HCT116 (cell line): Measurements from ENCODE around the gene MAML2. TPM values are rescaled to one million over a fixed set of nuclear protein-coding genes. Genes with fewer than 3 reads are reported as not detected.

Experiments used
- ATAC-seq: fragments of 200-7000 bp; cut with Tn5 transposase; 2 replicates; pipeline ENCODE4 v1.9.1; 2020; ENCODE audit warnings: mild to moderate bottlenecking, moderate library complexity
- BruUV-seq: library from RNA; stranded (reverse); fragments of 400-500 nt; replicated peaks from 2 replicates; lab custom pipeline; 2021; lab: Mats Ljungman, UMichigan
- CTCF ChIA-PET: fragments of 300-600 bp; sonication (Branson Sonifier 250); formaldehyde crosslinking; loops from one replicate; lab custom pipeline; 2021; ENCODE audit warnings: antibody characterized with exemption; lab: Charles Lee
- POLR2A ChIA-PET: fragments of 300-600, 350-600 bp; sonication (Branson Sonifier 250); formaldehyde crosslinking; loops from one replicate; lab custom pipeline; 2021; ENCODE audit warnings: antibody characterized with exemption; lab: Charles Lee
- RAD21 ChIA-PET, 2 experiments: fragments of 300-600 bp; sonication (Branson Sonifier 250); formaldehyde crosslinking; loops; one replicate each; lab custom pipeline; 2023; ENCODE audit warnings: low total read pairs in 2 of 2; ENCODE audit not compliant: uncharacterized antibody in 2 of 2, unreplicated experiment in 2 of 2, low non-redundant PET in 1 of 2; lab: Charles Lee
- DNase-seq: peaks from one replicate; pipeline ENCODE4 v3.0.0-alpha.2; 2010; ENCODE audit warnings: low read depth, low spot score
- H2AFZ ChIP-seq: fragments of 200-600 bp; shearing (Covaris generic), sonication (generic); 2 replicates; pipeline ENCODE4 v1.6.1; 2017; ENCODE audit warnings: low read depth, mixed run types, mixed read lengths, antibody characterized with exemption, low read length; ENCODE audit not compliant: poor library complexity, severe bottlenecking
- H3K27ac ChIP-seq: 2 replicates; pipeline ENCODE4 v1.5.1; 2012; ENCODE audit warnings: low read depth, low read length
- H3K27me3 ChIP-seq: fragments of 200-600 bp; sonication (generic); 2 replicates; pipeline ENCODE4 v1.6.1; 2016; ENCODE audit warnings: mixed run types, low read length, mixed read lengths; ENCODE audit not compliant: insufficient read depth
- H3K36me3 ChIP-seq, 2 experiments: fragments of 200-500 bp in 1 of 2; fragments of 200-600 bp in 1 of 2; sonication (Bioruptor generic) in 1 of 2; sonication (generic) in 1 of 2; 2 replicates each; pipeline versions ENCODE4 v1.5.1 to v1.6.1; 2014 to 2016; ENCODE audit warnings: low read length in 2 of 2, inconsistent platforms in 1 of 2, mixed read lengths in 1 of 2, mixed run types in 1 of 2; ENCODE audit not compliant: insufficient read depth in 2 of 2, control insufficient read depth in 1 of 2
- H3K4me1 ChIP-seq, 2 experiments: fragments of 200-600 bp in 1 of 2; sonication (generic) in 1 of 2; 2 replicates each; pipeline versions ENCODE4 v1.5.1 to v1.6.1; 2012 to 2017; ENCODE audit warnings: low read length in 2 of 2, inconsistent platforms in 1 of 2, mild to moderate bottlenecking in 1 of 2, mixed read lengths in 1 of 2, mixed run types in 1 of 2, moderate library complexity in 1 of 2; ENCODE audit not compliant: insufficient read depth in 2 of 2, control insufficient read depth in 1 of 2
- H3K4me2 ChIP-seq: fragments of 200-600 bp; sonication (generic); 2 replicates; pipeline ENCODE4 v1.6.1; 2017; ENCODE audit warnings: mixed run types, low read length, mixed read lengths
- H3K4me3 ChIP-seq, 2 experiments: fragments of 200-600 bp in 1 of 2; sonication (generic) in 1 of 2; replicated peaks in 1 of 2; 2 replicates each; pipeline ENCODE4 v1.5.1; 2011 to 2016; ENCODE audit warnings: low read length in 2 of 2, control low read depth in 1 of 2, low read depth in 1 of 2, mild to moderate bottlenecking in 1 of 2, mixed read lengths in 1 of 2, mixed run types in 1 of 2
- H3K79me2 ChIP-seq: fragments of 200-600 bp; sonication (generic); 2 replicates; pipeline ENCODE4 v1.6.1; 2017; ENCODE audit warnings: mild to moderate bottlenecking, mixed run types, low read length, moderate library complexity, mixed read lengths; ENCODE audit not compliant: insufficient read depth
- H3K9ac ChIP-seq: fragments of 200-600 bp; sonication (generic); 2 replicates; pipeline ENCODE4 v1.6.1; 2016; ENCODE audit warnings: low read length, mixed read lengths
- H3K9me2 ChIP-seq: fragments of 200-600 bp; sonication (generic), shearing (Covaris generic); 2 replicates; pipeline ENCODE4 v1.6.1; 2017; ENCODE audit warnings: mixed run types, mild to moderate bottlenecking, moderate library complexity; ENCODE audit not compliant: insufficient read depth
- H3K9me3 ChIP-seq, 2 experiments: fragments of 200-500 bp in 1 of 2; fragments of 200-600 bp in 1 of 2; sonication (Bioruptor generic) in 1 of 2; sonication (generic) in 1 of 2; 2 replicates each; pipeline ENCODE4 v1.6.1; 2014 to 2017; ENCODE audit warnings: low read length in 2 of 2, mixed read lengths in 2 of 2, inconsistent platforms in 1 of 2, low read depth in 1 of 2, mild to moderate bottlenecking in 1 of 2, mixed run types in 1 of 2, moderate library complexity in 1 of 2; ENCODE audit not compliant: control insufficient read depth in 1 of 2, insufficient read depth in 1 of 2
- H4K20me1 ChIP-seq: fragments of 200-600 bp; sonication (generic), shearing (Covaris generic); 2 replicates; pipeline ENCODE4 v1.6.1; 2017; ENCODE audit warnings: mixed run types, mild to moderate bottlenecking, moderate library complexity; ENCODE audit not compliant: insufficient read depth
- ATF3 ChIP-seq: IDR thresholded peaks from 2 replicates; pipeline ENCODE4 v1.6.1; 2012
- CBX3 ChIP-seq: IDR thresholded peaks from 2 replicates; pipeline ENCODE4 v1.6.1; 2012; ENCODE audit warnings: low read depth
- CEBPB ChIP-seq: IDR thresholded peaks from 2 replicates; pipeline ENCODE4 v1.6.1; 2012; ENCODE audit warnings: low read depth
- CTCF ChIP-seq, 3 experiments: fragments of 200-600 bp in 1 of 3; sonication (generic) in 1 of 3; IDR thresholded peaks in 2 of 3; conservative IDR thresholded peaks in 1 of 3; 2 replicates each; pipeline ENCODE4 v1.5.1; 2012 to 2017; ENCODE audit warnings: low read depth in 2 of 3, low read length in 2 of 3, antibody characterized with exemption in 1 of 3, borderline replicate concordance in 1 of 3, control low read depth in 1 of 3, mild to moderate bottlenecking in 1 of 3, mixed read lengths in 1 of 3, mixed run types in 1 of 3, moderate library complexity in 1 of 3; ENCODE audit not compliant: insufficient read depth in 1 of 3
- EGR1 ChIP-seq: IDR thresholded peaks from 2 replicates; pipeline ENCODE4 v1.6.1; 2012; ENCODE audit warnings: low read depth
- ELF1 ChIP-seq: IDR thresholded peaks from 2 replicates; pipeline ENCODE4 v1.6.1; 2012; ENCODE audit warnings: low read depth, borderline replicate concordance
- EZH2 ChIP-seq: fragments of 200-600 bp; sonication (generic); IDR thresholded peaks from 2 replicates; pipeline ENCODE4 v1.6.1; 2017; ENCODE audit warnings: antibody characterized with exemption, mixed run types
- EZH2phosphoT487 ChIP-seq: fragments of 200-600 bp; IDR thresholded peaks from 2 replicates; pipeline ENCODE4 v1.6.1; 2018; ENCODE audit warnings: antibody characterized with exemption, borderline replicate concordance
- FOSL1 ChIP-seq: IDR thresholded peaks from 2 replicates; pipeline ENCODE4 v1.6.1; 2012; ENCODE audit warnings: low read depth
- JUND ChIP-seq: IDR thresholded peaks from 2 replicates; pipeline ENCODE4 v1.6.1; 2012
- MAX ChIP-seq: IDR thresholded peaks from 2 replicates; pipeline ENCODE4 v1.6.1; 2012
- POLR2AphosphoS5 ChIP-seq: IDR thresholded peaks from 2 replicates; pipeline ENCODE4 v1.6.1; 2011; ENCODE audit warnings: mild to moderate bottlenecking, low read depth, low read length, moderate library complexity
- RAD21 ChIP-seq: IDR thresholded peaks from 2 replicates; pipeline ENCODE4 v1.6.1; 2012; ENCODE audit warnings: low read depth, mild to moderate bottlenecking
- REST ChIP-seq: IDR thresholded peaks from 2 replicates; pipeline ENCODE4 v1.6.1; 2012; ENCODE audit warnings: low read depth
- SIN3A ChIP-seq: IDR thresholded peaks from 2 replicates; pipeline ENCODE4 v1.6.1; 2012; ENCODE audit warnings: low read depth
- SRF ChIP-seq: IDR thresholded peaks from 2 replicates; pipeline ENCODE4 v1.6.1; 2012; ENCODE audit warnings: low read depth
- TCF7L2 ChIP-seq: IDR thresholded peaks from 2 replicates; pipeline ENCODE4 v1.7.0; 2011; ENCODE audit warnings: borderline replicate concordance, inconsistent platforms; ENCODE audit not compliant: insufficient read depth, insufficient read length; ENCODE audit errors: extremely low read depth
- YY1 ChIP-seq: IDR thresholded peaks from 2 replicates; pipeline ENCODE4 v1.6.1; 2011; ENCODE audit warnings: low read length, low read depth, moderate library complexity, mild to moderate bottlenecking; ENCODE audit not compliant: insufficient replicate concordance; ENCODE audit errors: extremely low read depth
- ZBTB33 ChIP-seq: IDR thresholded peaks from 2 replicates; pipeline ENCODE4 v1.6.1; 2011; ENCODE audit warnings: mild to moderate bottlenecking, low read length, moderate library complexity; ENCODE audit not compliant: insufficient replicate concordance; ENCODE audit errors: extremely low read depth
- intact Hi-C: fragments of 100-400 bp; cut with micrococcal nuclease; formaldehyde crosslinking; loops from 2 replicates; pipeline ENCODE4 v1.10.0; 2022
- total RNA-seq: library from RNA; stranded (reverse); gene quantifications from one replicate; pipeline ENCODE4 v1.2.1, GENCODE V29; 2021; ENCODE audit not compliant: unreplicated experiment

The MAML2 gene
- total RNA-seq, 1 experiment from 2014 or later, result 2.6 TPM

DNA sequence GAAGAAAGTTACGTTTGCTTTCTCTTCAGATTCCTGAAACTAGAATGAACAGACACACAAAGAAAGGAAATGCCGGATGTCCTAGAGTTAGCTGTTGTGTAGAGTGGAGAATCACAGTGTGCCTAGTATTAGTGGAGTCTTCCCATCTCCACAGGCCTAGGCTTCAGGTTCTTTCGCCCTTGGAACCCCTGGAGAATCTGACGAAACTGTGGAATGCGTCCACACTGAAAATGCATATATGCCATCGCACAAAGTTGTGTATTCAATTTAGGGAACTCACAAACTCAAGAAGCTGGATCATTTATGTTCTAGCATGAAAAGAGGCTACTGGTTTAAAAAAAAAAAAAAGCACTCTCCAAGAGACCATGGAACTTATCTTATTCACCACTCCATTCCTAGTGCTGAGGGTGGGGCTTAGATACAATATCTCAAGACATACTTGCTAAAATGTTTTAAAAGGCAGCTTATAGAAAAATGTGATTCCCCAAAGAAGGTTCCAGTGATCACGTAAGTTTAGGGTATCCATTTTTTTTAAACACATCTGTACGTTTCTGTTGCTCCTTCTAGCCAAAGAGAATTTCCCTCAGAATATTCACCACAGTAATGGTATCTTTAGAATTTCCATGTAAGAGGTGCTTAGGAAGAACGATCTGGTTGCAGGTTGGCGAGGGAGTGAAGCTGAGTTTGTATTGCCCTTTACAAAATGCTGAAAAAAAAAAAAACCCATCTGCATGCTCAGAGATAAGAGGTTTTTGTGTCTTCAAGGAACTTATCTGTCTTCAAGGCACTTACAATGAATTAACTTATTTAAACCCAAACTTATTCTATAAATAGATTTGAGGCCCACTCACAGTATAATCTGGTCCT is 20.0 kb downstream of the MAML2 start:
- ATAC-seq (no peak), DNase-seq (no peak)
- no peaks in the 10 kb centered on the region for H3K79me2 ChIP-seq
- H3K27ac ChIP-seq, result no peak overlapping the region
- CTCF ChIA-PET, result interaction anchor here (0.7 kb wide), 1 partner anchor 20 kb away, joined by 4 read pairs; the partner anchor contains the start of gene MAML2
- no peaks in the 10 kb centered on the region for H3K9me3 ChIP-seq
- no peaks in the 10 kb centered on the region for H3K36me3 ChIP-seq
- no peak overlapping the region for H3K4me3 ChIP-seq
- RAD21 ChIA-PET, result no interaction called here
- no peak overlapping the region for H2AFZ ChIP-seq
- H4K20me1 ChIP-seq, result no peaks in the 10 kb centered on the region
- no peak overlapping the region for H3K4me2 ChIP-seq
- H3K27me3 ChIP-seq, result no peaks in the 10 kb centered on the region
- BruUV-seq, result no TSS peak
- intact Hi-C loops, result no loop called here
- peaks cover 20 to 36% of the 10 kb centered on the region in 2 experiments for H3K4me1 ChIP-seq
- no peaks in the 10 kb centered on the region for H3K9me2 ChIP-seq
- H3K9ac ChIP-seq, result no peak overlapping the region
- POLR2A ChIA-PET, result no interaction called here
- TF ChIP-seq TCF7L2, result no peak
- TF ChIP-seq ZBTB33, result no peak
- no peak for TF ChIP-seq CTCF (IDR thresholded peaks at IDR 0.05 in 2 of 3, conservative IDR thresholded peaks at IDR 0.05 in 1 of 3; ENCODE audit: borderline replicate concordance in 1 of 3, insufficient read depth in 1 of 3, low read depth in 2 of 3, low read length in 2 of 3)
- no peak for TF ChIP-seq CEBPB
- no peak for TF ChIP-seq YY1
- TF ChIP-seq REST, result no peak
- TF ChIP-seq POLR2AphosphoS5, result no peak
- TF ChIP-seq RAD21, result no peak
- no peak for TF ChIP-seq EZH2phosphoT487
- TF ChIP-seq ELF1, result no peak
- no peak for TF ChIP-seq JUND
- TF ChIP-seq CBX3, result no peak
- no peak for TF ChIP-seq SIN3A
- no peak for TF ChIP-seq SRF
- TF ChIP-seq FOSL1, result no peak
- no peak for TF ChIP-seq EZH2
- no peak for TF ChIP-seq EGR1
- TF ChIP-seq MAX, result no peak
- no peak for TF ChIP-seq ATF3
